Measurements from ENCODE around the gene AGPAT4.

The AGPAT4 gene

GRCh38 chr6:161292145-161292544 is 18.3 kb upstream of the AGPAT4 start:
- Histone ChIP-seq H3K27ac (no peak overlapping the region), H3K27me3 (replicated peaks) (no peaks in the 10 kb centered on the region), H3K36me3 (replicated peaks) (no peaks in the 10 kb centered on the region), H3K4me3 (ENCODE audit: low read depth, low read length) (no peak overlapping the region)
- no peak for TF ChIP-seq CTCF (IDR thresholded peaks at IDR 0.05; ENCODE audit: low read depth, low read length, missing control alignments)
- in situ Hi-C loops (cut with HindIII; ENCODE audit: low pct_ligation_motif_present, low sequenced_read_pairs), result no loop called here
- no peak for DNase-seq

GRCh38 chr6:161290751-161291150 is 16.9 kb upstream of the AGPAT4 start:
- in situ Hi-C loops (cut with HindIII; ENCODE audit: low pct_ligation_motif_present, low sequenced_read_pairs), result no loop called here
- Histone ChIP-seq H3K27me3 (replicated peaks) (no peaks in the 10 kb centered on the region), H3K4me3 (ENCODE audit: low read depth, low read length) (no peak overlapping the region), H3K36me3 (replicated peaks) (no peaks in the 10 kb centered on the region), H3K27ac (no peak overlapping the region)
- DNase-seq, result no peak
- TF ChIP-seq CTCF (IDR thresholded peaks at IDR 0.05; ENCODE audit: low read depth, low read length, missing control alignments), result no peak

- Histone ChIP-seq H3K36me3 (replicated peaks) (no peaks in the 10 kb centered on the region), H3K27me3 (replicated peaks) (no peaks in the 10 kb centered on the region), H3K27ac (no peak overlapping the region), H3K4me3 (ENCODE audit: low read depth, low read length) (no peak overlapping the region)
- DNase-seq, result no peak
- in situ Hi-C loops (cut with HindIII; ENCODE audit: low pct_ligation_motif_present, low sequenced_read_pairs), result no loop called here
- no peak for TF ChIP-seq CTCF (IDR thresholded peaks at IDR 0.05; ENCODE audit: low read depth, low read length, missing control alignments)
Observed at GRCh38 chr6:161284653-161285052, 10.8 kb upstream of the AGPAT4 start.

GRCh38 chr6:161281092-161281491 is 7.2 kb upstream of the AGPAT4 start:
- no peak for TF ChIP-seq CTCF (IDR thresholded peaks at IDR 0.05; ENCODE audit: low read depth, low read length, missing control alignments)
- Histone ChIP-seq H3K27ac (no peak overlapping the region), H3K27me3 (replicated peaks) (no peaks in the 10 kb centered on the region), H3K4me3 (ENCODE audit: low read depth, low read length) (no peak overlapping the region), H3K36me3 (replicated peaks) (no peaks in the 10 kb centered on the region)
- in situ Hi-C loops (cut with HindIII; ENCODE audit: low pct_ligation_motif_present, low sequenced_read_pairs), result no loop called here
- DNase-seq, result no peak

- no peaks in the 10 kb centered on the region for H3K36me3 ChIP-seq (replicated peaks)
- H3K27me3 ChIP-seq (replicated peaks), result no peaks in the 10 kb centered on the region
- DNase-seq, result no peak
- no peak overlapping the region for H3K4me3 ChIP-seq (ENCODE audit: low read depth, low read length)
- in situ Hi-C loops (cut with HindIII; ENCODE audit: low pct_ligation_motif_present, low sequenced_read_pairs), result no loop called here
- TF ChIP-seq CTCF (IDR thresholded peaks at IDR 0.05; ENCODE audit: low read depth, low read length, missing control alignments), result no peak
- no peak overlapping the region for H3K27ac ChIP-seq
Observed at GRCh38 chr6:161279677-161280415, 6.0 kb upstream of the AGPAT4 start.

- DNase-seq, result no peak
- in situ Hi-C loops (cut with HindIII; ENCODE audit: low pct_ligation_motif_present, low sequenced_read_pairs), result no loop called here
Observed at GRCh38 chr6:161276605-161277155, 2.8 kb upstream of the AGPAT4 start.

More at GRCh38 chr6:161276605-161277155, 2.8 kb upstream of the AGPAT4 start:
- H3K27ac ChIP-seq, result no peak overlapping the region
- no peaks in the 10 kb centered on the region for H3K36me3 ChIP-seq (replicated peaks)
- TF ChIP-seq CTCF (IDR thresholded peaks at IDR 0.05; ENCODE audit: low read depth, low read length, missing control alignments), result no peak
- H3K27me3 ChIP-seq (replicated peaks), result no peaks in the 10 kb centered on the region
- no peak overlapping the region for H3K4me3 ChIP-seq (ENCODE audit: low read depth, low read length)
